K562 (cell line): ENCODE measurements around the gene TMEM53. TPM values are rescaled to one million over a fixed set of nuclear protein-coding genes. Genes with fewer than 3 reads are reported as not detected.

ENCODE experiments used
- ETS1 ChIP-seq: conservative IDR thresholded peaks from 2 replicates; pipeline ENCODE4 v1.6.1; 2011; ENCODE audit warnings: low read depth, mild to moderate bottlenecking, low read length; ENCODE audit not compliant: control insufficient read depth
- ETV5 ChIP-seq: sonication (generic); formaldehyde crosslinking; IDR thresholded peaks from 2 replicates; pipeline ENCODE4 v1.4.0; 2020; ENCODE audit warnings: low read depth, mild to moderate bottlenecking, missing genetic modification reagents
- ILF3 ChIP-seq: fragments of 450-650 bp; IDR thresholded peaks from 2 replicates; pipeline ENCODE4 v1.6.1; 2018; ENCODE audit warnings: antibody characterized with exemption, mild to moderate bottlenecking, moderate library complexity, borderline replicate concordance
- NCOA1 ChIP-seq: fragments of 450-650 bp; IDR thresholded peaks from 2 replicates; pipeline ENCODE4 v1.6.1; 2016; ENCODE audit warnings: low read depth
- NRF1 ChIP-seq, 2 experiments: fragments of 450-650 bp; IDR thresholded peaks in 1 of 2; conservative IDR thresholded peaks in 1 of 2; 2 replicates each; pipeline ENCODE4 v1.6.1; 2014; ENCODE audit warnings: mild to moderate bottlenecking in 2 of 2
- POLR2H ChIP-seq: IDR thresholded peaks from 2 replicates; pipeline ENCODE4 v1.6.1; 2016; ENCODE audit warnings: missing genetic modification characterization, low read depth, mild to moderate bottlenecking, control low read depth, missing compliant biosample characterization, moderate library complexity
- RFX1 ChIP-seq: fragments of 450-650 bp; IDR thresholded peaks from 2 replicates; pipeline ENCODE4 v1.6.1; 2016; ENCODE audit warnings: mild to moderate bottlenecking, moderate library complexity
- SMAD3 ChIP-seq: fragments of 450-650 bp; formaldehyde crosslinking; conservative IDR thresholded peaks from 2 replicates; pipeline ENCODE4 v1.4.0; 2020; ENCODE audit warnings: mild to moderate bottlenecking
- SMAD4 ChIP-seq: fragments of 250-450 bp; sonication (Bioruptor Pico); conservative IDR thresholded peaks from 2 replicates; pipeline ENCODE4 v1.8.0; 2021; ENCODE audit warnings: inconsistent platforms, mild to moderate bottlenecking, moderate library complexity
- TFE3 ChIP-seq: fragments of 450-650 bp; formaldehyde crosslinking; IDR thresholded peaks from 2 replicates; pipeline ENCODE4 v1.4.0; 2020; ENCODE audit warnings: mild to moderate bottlenecking, mixed read lengths
- ZNF639 ChIP-seq, 2 experiments: fragments of 200-800 bp in 1 of 2; sonication (Bioruptor generic) in 1 of 2; sonication (generic) in 1 of 2; formaldehyde crosslinking in 1 of 2; IDR thresholded peaks in 1 of 2; conservative IDR thresholded peaks in 1 of 2; 2 replicates each; pipeline versions ENCODE4 v1.5.0 to v1.6.1; 2016 to 2020; ENCODE audit warnings: missing compliant biosample characterization in 1 of 2, missing genetic modification characterization in 1 of 2, missing genetic modification reagents in 1 of 2
- polyA plus RNA-seq, 8 experiments: library from polyadenylated mRNA; depleted of rRNA in 4 of 8; stranded (reverse) in 5 of 8; unstranded in 3 of 8; fragments of >200 nt; fragmentation: Nextera tagmentation in 2 of 8; fragmentation: Illumina TruSeq in 1 of 8; extraction: Ambion mirVana in 2 of 8; extraction: Trizol in 1 of 8; gene quantifications; 2 replicates each; pipeline versions ENCODE4 v1.2.1 to v1.2.3, GENCODE V29; 2011 to 2014; ENCODE audit warnings: inconsistent platforms in 1 of 8, missing spikeins in 1 of 8
- total RNA-seq, 7 experiments: library from RNA; depleted of rRNA in 6 of 7; stranded (reverse); fragments of >200 nt in 6 of 7; fragmentation: Illumina TruSeq in 2 of 7; extraction: Trizol in 2 of 7; gene quantifications; 2 replicates each; pipeline versions ENCODE4 v1.2.1 to v1.2.3, GENCODE V29; 2011 to 2021; ENCODE audit warnings: low replicate concordance in 1 of 7
- TF ChIP-seq, protein P1 (sequence below): sonication (generic); formaldehyde crosslinking; IDR thresholded peaks from 2 replicates; pipeline ENCODE4 v1.8.0; 2022; ENCODE audit warnings: mild to moderate bottlenecking, missing genetic modification reagents
- TF ChIP-seq, protein P2 (sequence below): fragments of 200-800 bp; sonication (Bioruptor generic); IDR thresholded peaks from 2 replicates; pipeline ENCODE4 v1.6.1; 2017; ENCODE audit warnings: missing genetic modification characterization, missing compliant biosample characterization

TMEM53 gene
- total and polyA plus RNA-seq, 9 of the 15 experiments (the other 6 are each of a cell fraction or from before 2014, with no cell fraction given): 0.23 to 3.7 (median 2.0) TPM

- TF ChIP-seq RFX1: no peak
- TF ChIP-seq ZNF639 (CRISPR knock-in tag; conservative IDR thresholded peaks at IDR 0.05 in 1 of 2, IDR thresholded peaks at IDR 0.05 in 1 of 2): peak in 1 of 2 experiments; percentile 98; a peak in 2 of 4 replicates
- 0 out of 2 replicates have a peak, but pooled peaks have one; percentile 83 for TF ChIP-seq ILF3
- no peak for TF ChIP-seq ETV5 (CRISPR knock-in tag)
- TF ChIP-seq SMAD3 (CRISPR knock-in tag): 0 out of 2 replicates have a peak, but pooled peaks have one; percentile 56
- TF ChIP-seq NCOA1: no peak
- peak; percentile 100 for TF ChIP-seq TFE3 (CRISPR knock-in tag)
- TF ChIP-seq ETS1: peak; percentile 91
- TF ChIP-seq POLR2H: peak; percentile 96
- TF ChIP-seq, protein P1, sequence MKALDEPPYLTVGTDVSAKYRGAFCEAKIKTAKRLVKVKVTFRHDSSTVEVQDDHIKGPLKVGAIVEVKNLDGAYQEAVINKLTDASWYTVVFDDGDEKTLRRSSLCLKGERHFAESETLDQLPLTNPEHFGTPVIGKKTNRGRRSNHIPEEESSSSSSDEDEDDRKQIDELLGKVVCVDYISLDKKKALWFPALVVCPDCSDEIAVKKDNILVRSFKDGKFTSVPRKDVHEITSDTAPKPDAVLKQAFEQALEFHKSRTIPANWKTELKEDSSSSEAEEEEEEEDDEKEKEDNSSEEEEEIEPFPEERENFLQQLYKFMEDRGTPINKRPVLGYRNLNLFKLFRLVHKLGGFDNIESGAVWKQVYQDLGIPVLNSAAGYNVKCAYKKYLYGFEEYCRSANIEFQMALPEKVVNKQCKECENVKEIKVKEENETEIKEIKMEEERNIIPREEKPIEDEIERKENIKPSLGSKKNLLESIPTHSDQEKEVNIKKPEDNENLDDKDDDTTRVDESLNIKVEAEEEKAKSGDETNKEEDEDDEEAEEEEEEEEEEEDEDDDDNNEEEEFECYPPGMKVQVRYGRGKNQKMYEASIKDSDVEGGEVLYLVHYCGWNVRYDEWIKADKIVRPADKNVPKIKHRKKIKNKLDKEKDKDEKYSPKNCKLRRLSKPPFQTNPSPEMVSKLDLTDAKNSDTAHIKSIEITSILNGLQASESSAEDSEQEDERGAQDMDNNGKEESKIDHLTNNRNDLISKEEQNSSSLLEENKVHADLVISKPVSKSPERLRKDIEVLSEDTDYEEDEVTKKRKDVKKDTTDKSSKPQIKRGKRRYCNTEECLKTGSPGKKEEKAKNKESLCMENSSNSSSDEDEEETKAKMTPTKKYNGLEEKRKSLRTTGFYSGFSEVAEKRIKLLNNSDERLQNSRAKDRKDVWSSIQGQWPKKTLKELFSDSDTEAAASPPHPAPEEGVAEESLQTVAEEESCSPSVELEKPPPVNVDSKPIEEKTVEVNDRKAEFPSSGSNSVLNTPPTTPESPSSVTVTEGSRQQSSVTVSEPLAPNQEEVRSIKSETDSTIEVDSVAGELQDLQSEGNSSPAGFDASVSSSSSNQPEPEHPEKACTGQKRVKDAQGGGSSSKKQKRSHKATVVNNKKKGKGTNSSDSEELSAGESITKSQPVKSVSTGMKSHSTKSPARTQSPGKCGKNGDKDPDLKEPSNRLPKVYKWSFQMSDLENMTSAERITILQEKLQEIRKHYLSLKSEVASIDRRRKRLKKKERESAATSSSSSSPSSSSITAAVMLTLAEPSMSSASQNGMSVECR (CRISPR knock-in tag): 0 out of 2 replicates have a peak, but pooled peaks have one; percentile 16
- TF ChIP-seq, protein P2, sequence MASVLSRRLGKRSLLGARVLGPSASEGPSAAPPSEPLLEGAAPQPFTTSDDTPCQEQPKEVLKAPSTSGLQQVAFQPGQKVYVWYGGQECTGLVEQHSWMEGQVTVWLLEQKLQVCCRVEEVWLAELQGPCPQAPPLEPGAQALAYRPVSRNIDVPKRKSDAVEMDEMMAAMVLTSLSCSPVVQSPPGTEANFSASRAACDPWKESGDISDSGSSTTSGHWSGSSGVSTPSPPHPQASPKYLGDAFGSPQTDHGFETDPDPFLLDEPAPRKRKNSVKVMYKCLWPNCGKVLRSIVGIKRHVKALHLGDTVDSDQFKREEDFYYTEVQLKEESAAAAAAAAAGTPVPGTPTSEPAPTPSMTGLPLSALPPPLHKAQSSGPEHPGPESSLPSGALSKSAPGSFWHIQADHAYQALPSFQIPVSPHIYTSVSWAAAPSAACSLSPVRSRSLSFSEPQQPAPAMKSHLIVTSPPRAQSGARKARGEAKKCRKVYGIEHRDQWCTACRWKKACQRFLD (CRISPR knock-in tag): peak; percentile 84
- TF ChIP-seq NRF1 (conservative IDR thresholded peaks at IDR 0.05 in 1 of 2, IDR thresholded peaks at IDR 0.05 in 1 of 2): 0 out of 4 replicates have a peak, but pooled peaks of 1 of the 2 experiments have one; percentile 20
- peak; percentile 98 for TF ChIP-seq SMAD4
Measured at GRCh38 chr1:44631647-44632539, 42.4 kb downstream of the TMEM53 start (continued).
